Nephron (organoid): ENCODE data around the gene SLC4A2.
A peak's percentile ranks its signal among the peaks of the same experiment; 100 is the strongest.

ENCODE experiments used
- H3K27ac Mint-ChIP-seq, 3 experiments: 2 replicates each; pipeline ENCODE4 v1.8.0; 2020; ENCODE audit warnings: mixed read lengths in 3 of 3, mild to moderate bottlenecking in 2 of 3, moderate library complexity in 1 of 3
- H3K27me3 Mint-ChIP-seq: 2 replicates; pipeline ENCODE4 v1.8.0; 2021; ENCODE audit warnings: low read depth, mild to moderate bottlenecking, moderate library complexity, mixed read lengths
- H3K36me3 Mint-ChIP-seq: 2 replicates; pipeline ENCODE4 v1.8.0; 2020; ENCODE audit warnings: low read depth, mixed read lengths
- H3K4me1 Mint-ChIP-seq: 2 replicates; pipeline ENCODE4 v1.8.0; 2020; ENCODE audit warnings: mixed read lengths
- H3K4me3 Mint-ChIP-seq, 3 experiments: 2 replicates each; pipeline ENCODE4 v1.8.0; 2020; ENCODE audit warnings: mild to moderate bottlenecking in 3 of 3, mixed read lengths in 3 of 3, moderate library complexity in 2 of 3
- H3K9me3 Mint-ChIP-seq: 2 replicates; pipeline ENCODE4 v1.8.0; 2020; ENCODE audit warnings: mixed read lengths
- TF ChIP-seq, protein P1 (sequence below), 3 experiments: fragments of 200-600 bp; sonication (generic); IDR thresholded peaks; one replicate each; pipeline ENCODE4 v1.5.0; 2021; ENCODE audit warnings: antibody characterized with exemption in 3 of 3; ENCODE audit not compliant: unreplicated experiment in 3 of 3

SLC4A2 gene

DNA sequence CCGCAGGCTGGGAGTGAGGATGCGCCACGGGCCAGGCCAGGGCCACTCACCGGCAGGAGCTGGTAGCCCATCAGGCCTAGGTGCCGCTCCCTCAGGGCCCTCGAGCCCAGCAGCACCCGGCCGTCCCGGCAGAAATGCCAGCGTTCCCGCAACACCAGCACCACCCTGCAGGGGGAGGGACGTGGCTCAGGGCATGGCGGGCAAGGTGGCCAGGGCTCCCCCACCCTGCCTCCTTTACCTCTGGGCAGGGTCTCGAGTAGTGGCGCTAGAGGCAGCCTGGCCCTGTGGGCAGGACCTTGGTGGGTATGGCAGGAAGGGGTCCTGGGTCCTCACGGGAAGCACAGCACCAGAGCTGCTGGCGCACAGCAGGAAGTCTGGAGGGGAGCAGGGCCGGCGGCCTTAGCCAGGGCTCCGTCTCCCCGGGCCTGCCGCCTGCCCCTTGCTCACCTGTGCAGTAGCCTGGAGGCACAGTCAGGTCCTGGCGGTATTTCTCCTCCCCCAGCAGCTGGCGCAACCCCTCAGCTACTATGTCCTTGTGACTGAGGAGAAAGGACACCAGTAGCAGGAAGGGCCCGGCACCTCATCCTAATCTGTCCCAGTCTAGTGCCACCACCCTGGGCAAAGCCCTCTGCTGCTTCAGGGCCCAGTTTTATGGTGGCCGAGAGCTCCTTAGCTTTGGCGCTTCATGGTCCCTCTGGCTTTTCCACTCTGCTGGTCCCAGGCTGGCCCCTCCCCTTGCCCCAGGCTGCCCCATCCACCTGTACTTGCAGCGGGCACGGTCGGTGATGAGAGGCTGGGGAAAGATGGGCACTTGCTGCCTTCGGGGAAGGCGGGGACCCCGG, 17.7 kb downstream of the SLC4A2 start:
- H3K4me3 Mint-ChIP-seq: peak overlapping the region in 2 of 3 experiments; percentile 19 to 25

DNA sequence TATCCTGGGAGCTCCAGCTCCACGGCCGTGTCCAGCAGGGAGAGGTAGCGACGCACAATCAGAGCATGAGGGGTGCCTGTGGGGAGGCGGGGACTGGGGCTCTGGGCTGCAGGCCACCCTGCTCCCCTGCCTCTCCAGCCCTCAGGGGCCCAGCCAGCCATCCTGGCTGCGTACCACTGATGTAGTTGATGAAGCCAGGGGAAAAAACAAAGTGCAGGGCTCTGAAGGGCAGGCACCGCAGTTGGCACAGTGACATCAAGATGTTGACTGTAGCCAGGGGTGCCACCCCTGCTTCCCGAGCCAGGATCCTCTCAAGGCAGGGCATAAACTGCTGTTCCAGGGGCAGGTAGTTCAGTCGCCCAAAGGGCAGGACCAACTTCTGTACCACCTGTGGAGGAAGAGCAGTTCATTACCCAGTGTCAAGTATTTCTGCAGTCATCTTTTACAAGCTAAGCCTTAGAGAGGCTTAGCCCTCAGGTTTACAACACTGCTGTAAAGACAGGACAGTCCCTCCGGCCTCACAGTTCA, 18.4 kb downstream of the SLC4A2 start:
- Mint-ChIP-seq H3K4me1 (peaks cover 22% of the 10 kb centered on the region), H3K27ac (peak overlapping the region; percentile 9 to 84 (median 82)), H3K4me3 (peak overlapping the region; percentile 75 to 93 (median 91)), H3K27me3 (no peaks in the 10 kb centered on the region), H3K36me3 (peaks cover 19% of the 10 kb centered on the region), H3K9me3 (no peaks in the 10 kb centered on the region)
- TF ChIP-seq, protein P1, sequence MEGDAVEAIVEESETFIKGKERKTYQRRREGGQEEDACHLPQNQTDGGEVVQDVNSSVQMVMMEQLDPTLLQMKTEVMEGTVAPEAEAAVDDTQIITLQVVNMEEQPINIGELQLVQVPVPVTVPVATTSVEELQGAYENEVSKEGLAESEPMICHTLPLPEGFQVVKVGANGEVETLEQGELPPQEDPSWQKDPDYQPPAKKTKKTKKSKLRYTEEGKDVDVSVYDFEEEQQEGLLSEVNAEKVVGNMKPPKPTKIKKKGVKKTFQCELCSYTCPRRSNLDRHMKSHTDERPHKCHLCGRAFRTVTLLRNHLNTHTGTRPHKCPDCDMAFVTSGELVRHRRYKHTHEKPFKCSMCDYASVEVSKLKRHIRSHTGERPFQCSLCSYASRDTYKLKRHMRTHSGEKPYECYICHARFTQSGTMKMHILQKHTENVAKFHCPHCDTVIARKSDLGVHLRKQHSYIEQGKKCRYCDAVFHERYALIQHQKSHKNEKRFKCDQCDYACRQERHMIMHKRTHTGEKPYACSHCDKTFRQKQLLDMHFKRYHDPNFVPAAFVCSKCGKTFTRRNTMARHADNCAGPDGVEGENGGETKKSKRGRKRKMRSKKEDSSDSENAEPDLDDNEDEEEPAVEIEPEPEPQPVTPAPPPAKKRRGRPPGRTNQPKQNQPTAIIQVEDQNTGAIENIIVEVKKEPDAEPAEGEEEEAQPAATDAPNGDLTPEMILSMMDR (IDR thresholded peaks at IDR 0.05; ENCODE audit: unreplicated experiment in 3 of 3): no peak

More for the DNA sequence above, 17.7 kb downstream of the SLC4A2 start:
- peaks cover 18% of the 10 kb centered on the region for H3K4me1 Mint-ChIP-seq
- no peak overlapping the region for H3K27ac Mint-ChIP-seq
- no peaks in the 10 kb centered on the region for H3K9me3 Mint-ChIP-seq
- H3K27me3 Mint-ChIP-seq: no peaks in the 10 kb centered on the region
- TF ChIP-seq, protein P1 (IDR thresholded peaks at IDR 0.05; ENCODE audit: unreplicated experiment in 3 of 3): peak in 1 of 3 experiments; percentile 30
- peaks cover 22% of the 10 kb centered on the region for H3K36me3 Mint-ChIP-seq

DNA sequence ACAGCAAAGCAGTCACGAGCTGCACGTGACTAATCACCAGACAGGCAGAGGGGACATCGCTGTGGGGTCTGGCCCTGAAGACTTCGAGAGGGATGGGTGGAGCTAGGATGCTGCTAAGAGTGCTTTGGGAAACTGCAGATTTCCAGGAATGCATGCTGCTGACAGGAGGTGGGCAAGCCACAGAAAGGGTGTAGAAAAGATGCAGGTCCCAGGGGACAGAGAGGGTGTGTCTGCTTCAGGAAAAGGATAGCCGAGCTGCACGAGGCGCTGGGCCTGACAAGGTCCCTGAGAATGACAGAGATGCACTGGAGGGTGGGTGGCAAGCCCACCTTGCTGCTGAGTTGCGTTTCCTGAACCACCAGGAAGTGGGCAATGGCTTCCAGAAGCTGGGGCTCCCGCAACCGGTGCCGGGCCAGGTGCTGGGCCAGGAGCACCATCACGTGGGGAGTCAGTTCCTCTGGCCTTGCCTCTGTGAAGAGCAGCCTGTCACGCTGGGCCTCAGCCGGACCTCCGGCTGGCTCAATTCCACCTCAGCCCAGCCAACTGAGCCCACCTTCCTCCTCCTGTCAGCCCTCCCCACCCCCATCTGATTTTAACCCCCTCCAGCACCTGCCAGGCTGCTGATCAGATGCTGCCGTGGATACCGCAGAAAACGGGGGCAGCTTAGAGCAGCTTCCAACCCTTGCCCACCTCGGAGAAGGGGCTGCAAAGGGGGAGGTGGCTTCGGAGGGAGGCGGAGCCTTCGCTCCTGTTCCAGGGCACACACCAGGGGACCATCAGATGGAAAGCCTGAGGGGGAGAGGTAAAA, 19.0 kb downstream of the SLC4A2 start:
- H3K4me1 Mint-ChIP-seq: peaks cover 25% of the 10 kb centered on the region
- no peaks in the 10 kb centered on the region for H3K27me3 Mint-ChIP-seq
- H3K4me3 Mint-ChIP-seq: peak overlapping the region; percentile 85 to 93 (median 91)
- H3K9me3 Mint-ChIP-seq: no peaks in the 10 kb centered on the region
- peaks cover 19% of the 10 kb centered on the region for H3K36me3 Mint-ChIP-seq
- H3K27ac Mint-ChIP-seq: peak overlapping the region; percentile 82 to 91 (median 84)
- TF ChIP-seq, protein P1 (IDR thresholded peaks at IDR 0.05; ENCODE audit: unreplicated experiment in 3 of 3): no peak

DNA sequence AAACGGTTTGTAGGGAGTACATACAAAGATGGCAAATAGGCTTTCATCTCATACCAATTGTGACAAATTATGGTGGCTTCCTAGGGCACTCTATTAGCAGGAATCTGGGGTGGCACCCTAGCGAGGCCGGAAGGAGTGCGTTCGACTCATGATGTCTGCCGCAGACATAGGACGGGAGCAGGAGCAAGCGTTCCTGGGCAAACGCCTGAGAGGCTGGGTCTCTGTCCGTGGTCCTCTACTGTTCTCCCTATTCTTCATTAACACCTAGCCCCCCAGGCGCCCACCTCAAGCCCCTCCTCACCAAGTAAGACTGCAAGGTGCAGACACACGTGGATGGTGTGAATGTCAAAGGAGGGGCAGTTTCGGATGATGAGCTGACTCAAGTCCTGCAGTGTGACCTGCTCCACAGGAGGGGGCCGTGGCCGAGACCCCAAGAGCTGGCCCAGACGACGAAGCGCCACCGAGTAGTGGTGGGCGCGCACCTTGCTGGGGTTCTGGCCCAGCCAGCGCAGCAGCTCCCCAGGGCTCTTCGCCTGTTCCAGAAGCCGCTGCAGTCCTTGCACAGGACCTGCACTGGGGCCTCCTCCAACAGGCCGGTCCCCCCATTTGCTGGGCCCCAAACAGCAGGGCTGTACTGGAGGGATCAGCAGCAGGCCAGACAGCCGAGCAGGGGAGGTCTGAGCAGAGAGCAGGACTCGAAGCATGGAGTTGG, 20.0 kb downstream of the SLC4A2 start:
- Mint-ChIP-seq H3K9me3 (no peaks in the 10 kb centered on the region), H3K4me3 (peak overlapping the region; percentile 85 to 93 (median 91)), H3K36me3 (peaks cover 15% of the 10 kb centered on the region), H3K4me1 (peaks cover 25% of the 10 kb centered on the region), H3K27ac (peak overlapping the region; percentile 84 to 91 (median 91)), H3K27me3 (no peaks in the 10 kb centered on the region)
- TF ChIP-seq, protein P1 (IDR thresholded peaks at IDR 0.05; ENCODE audit: unreplicated experiment in 3 of 3): no peak

DNA sequence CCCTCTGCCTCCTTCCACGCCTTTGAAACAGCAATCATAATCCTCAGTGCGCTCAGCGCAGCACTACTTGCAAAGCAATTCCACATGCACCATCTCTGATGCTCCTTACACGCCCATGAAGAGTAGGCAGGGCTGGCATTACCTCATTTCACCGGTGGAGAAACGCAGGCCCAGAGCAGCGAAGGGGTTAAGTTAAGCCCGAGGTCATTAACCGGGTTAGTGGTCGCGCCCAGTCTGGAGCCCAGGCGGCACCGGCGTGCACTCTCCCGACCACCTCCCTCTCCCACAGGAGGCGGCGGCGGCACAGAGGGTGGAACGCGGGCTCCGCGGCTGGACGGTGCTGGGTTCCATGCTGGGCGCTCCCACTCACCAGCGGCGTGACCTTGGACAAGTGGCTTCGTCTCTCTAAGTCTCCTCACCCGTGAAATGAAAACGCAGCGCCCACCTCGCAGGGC, 20.7 kb downstream of the SLC4A2 start:
- peaks cover 11% of the 10 kb centered on the region for H3K36me3 Mint-ChIP-seq
- no peaks in the 10 kb centered on the region for H3K27me3 Mint-ChIP-seq
- peak overlapping the region; percentile 57 to 91 (median 88) for H3K27ac Mint-ChIP-seq
- TF ChIP-seq, protein P1 (IDR thresholded peaks at IDR 0.05; ENCODE audit: unreplicated experiment in 3 of 3): no peak
- H3K4me1 Mint-ChIP-seq: peaks cover 31% of the 10 kb centered on the region
- H3K9me3 Mint-ChIP-seq: no peaks in the 10 kb centered on the region
- H3K4me3 Mint-ChIP-seq: peak overlapping the region; percentile 85 to 93 (median 91)
